Cardiac fibroblast (primary cell): Measurements from ENCODE around the gene CAMKMT.

Source experiments
- DNase-seq, 2 donors: peaks; one replicate each; pipeline versions ENCODE4 v3.0.0 to v3.0.0-alpha.2; 2010; ENCODE audit warnings: low read depth in 2 of 2
- H3K4me3 ChIP-seq, 2 donors: replicated peaks in 1 of 2; 1 replicate in 1 of 2; 2 replicates in 1 of 2; pipeline ENCODE4 v1.5.1; 2011; ENCODE audit warnings: low read depth in 2 of 2, low read length in 2 of 2, mild to moderate bottlenecking in 2 of 2, moderate library complexity in 1 of 2
- CTCF ChIP-seq: IDR thresholded peaks from one replicate; pipeline ENCODE4 v1.5.1; 2011; ENCODE audit warnings: low read depth, mild to moderate bottlenecking, low read length, inconsistent platforms

The CAMKMT gene

DNA sequence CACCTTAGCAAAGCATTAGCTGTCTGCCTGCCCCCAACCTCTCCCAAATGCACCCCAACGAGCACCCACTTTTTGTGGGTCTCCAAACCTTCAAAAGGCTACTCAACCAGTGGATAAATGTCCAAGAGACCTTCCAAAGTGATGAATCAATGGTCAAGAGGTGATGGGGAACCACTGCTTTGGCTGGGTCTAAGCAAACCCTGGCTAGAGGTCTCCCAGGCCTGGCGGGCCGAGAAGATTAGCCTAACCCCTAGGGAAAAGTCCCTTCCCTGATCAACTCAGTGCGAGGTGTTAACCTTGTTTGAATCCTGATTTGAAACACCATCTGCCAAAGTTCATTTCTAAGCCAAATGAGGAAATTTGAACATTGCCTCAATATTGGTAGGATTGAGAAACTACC, 435.0 kb downstream of the CAMKMT start:
- no peak for DNase-seq
- no peak for TF ChIP-seq CTCF
- H3K4me3 ChIP-seq = no peak overlapping the region

GRCh38 chr2:44798139-44798659, 436.5 kb downstream of the CAMKMT start:
- TF ChIP-seq CTCF = no peak
- no peak for DNase-seq

DNA sequence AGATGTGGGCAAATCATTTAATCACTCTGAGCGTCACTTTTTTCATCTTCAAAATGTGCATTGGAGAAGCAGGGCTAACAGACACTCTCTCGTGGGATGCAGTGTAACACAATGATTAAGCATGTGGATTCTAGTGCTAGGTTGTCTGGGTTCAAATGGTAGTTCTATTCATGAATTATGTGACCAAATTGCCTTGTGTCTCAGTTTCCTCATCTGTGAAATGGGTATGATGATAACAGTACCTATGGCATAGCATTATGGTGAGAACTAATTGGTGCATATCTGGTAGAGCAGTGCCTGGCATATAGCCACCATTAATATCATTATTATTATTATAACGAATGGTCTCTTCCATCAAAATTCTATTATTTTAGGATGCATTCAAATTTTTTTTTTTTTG, 437.4 kb downstream of the CAMKMT start:
- DNase-seq = no peak
- no peak overlapping the region for H3K4me3 ChIP-seq
- no peak for TF ChIP-seq CTCF

More at GRCh38 chr2:44798139-44798659, 436.5 kb downstream of the CAMKMT start:
- H3K4me3 ChIP-seq = no peak overlapping the region

GRCh38 chr2:44799754-44800153, 438.0 kb downstream of the CAMKMT start:
- no peak for TF ChIP-seq CTCF
- no peak for DNase-seq
- no peak overlapping the region for H3K4me3 ChIP-seq

- no peak for TF ChIP-seq CTCF
- DNase-seq = no peak
- H3K4me3 ChIP-seq = no peak overlapping the region
These were observed 439.6 kb downstream of the CAMKMT start for GRCh38 chr2:44801289-44801840.

GRCh38 chr2:44801841-44802776, 440.4 kb downstream of the CAMKMT start:
- peak; percentile 5 to 34 for DNase-seq
- no peak for TF ChIP-seq CTCF
- H3K4me3 ChIP-seq = no peak overlapping the region
